GM19035 (cell line): ENCODE measurements around the gene FBLN2.

Source experiments
- ATAC-seq: cut with Tn5 transposase; IDR thresholded peaks from one replicate; pipeline ENCODE4 v1.9.1; 2021; ENCODE audit not compliant: unreplicated experiment

The FBLN2 gene

GRCh38 chr3:13636874-13637273 lies 87.9 kb downstream of the FBLN2 start:
- no peak for ATAC-seq

- no peak for ATAC-seq
Measured at GRCh38 chr3:13637311-13637891, 88.5 kb downstream of the FBLN2 start.

GRCh38 chr3:13637953-13638352 lies 89.0 kb downstream of the FBLN2 start:
- ATAC-seq, result no peak

- no peak for ATAC-seq
Measured at GRCh38 chr3:13638927-13639326, 90.0 kb downstream of the FBLN2 start.

- no peak for ATAC-seq
Measured at GRCh38 chr3:13642597-13642996, 93.7 kb downstream of the FBLN2 start.

- ATAC-seq, result no peak
Measured at GRCh38 chr3:13644341-13645117, 95.6 kb downstream of the FBLN2 start.

- no peak for ATAC-seq
Measured at GRCh38 chr3:13645801-13646637, 97.1 kb downstream of the FBLN2 start.

- no peak for ATAC-seq
Measured at GRCh38 chr3:13647298-13648059, 98.6 kb downstream of the FBLN2 start.

GRCh38 chr3:13648060-13649001 lies 99.4 kb downstream of the FBLN2 start:
- peak; percentile 49 for ATAC-seq

- peak; percentile 65 for ATAC-seq
Measured at GRCh38 chr3:13650210-13651056, 101.5 kb downstream of the FBLN2 start.

- no peak for ATAC-seq
Measured at GRCh38 chr3:13651057-13651400, 102.1 kb downstream of the FBLN2 start.

GRCh38 chr3:13651775-13652428 lies 103.0 kb downstream of the FBLN2 start:
- ATAC-seq, result no peak

GRCh38 chr3:13652728-13653127 lies 103.8 kb downstream of the FBLN2 start:
- ATAC-seq, result no peak

GRCh38 chr3:13653631-13654279 lies 104.8 kb downstream of the FBLN2 start:
- ATAC-seq, result no peak

GRCh38 chr3:13654330-13655060 lies 105.6 kb downstream of the FBLN2 start:
- ATAC-seq, result no peak

GRCh38 chr3:13655061-13655913 lies 106.4 kb downstream of the FBLN2 start:
- ATAC-seq, result no peak
